Measurements from ENCODE around the gene CDCA3. TPM values are rescaled to one million over a fixed set of nuclear protein-coding genes. Genes with fewer than 3 reads are reported as not detected.

The CDCA3 gene
- total and polyA plus RNA-seq, 2 of the 13 experiments (the other 11 are each of a cell fraction or from before 2014, with no cell fraction given), result 32.7 to 56.5 TPM

GRCh38 chr12:6899837-6900519 is 48.9 kb upstream of the CDCA3 start (continued):
- no peak for TF ChIP-seq AKNA (CRISPR knock-in tag; IDR thresholded peaks at IDR 0.05; ENCODE audit: borderline replicate concordance)
- no peak for TF ChIP-seq BORCS8-MEF2B (CRISPR knock-in tag; IDR thresholded peaks at IDR 0.05)
- TF ChIP-seq, protein P1, sequence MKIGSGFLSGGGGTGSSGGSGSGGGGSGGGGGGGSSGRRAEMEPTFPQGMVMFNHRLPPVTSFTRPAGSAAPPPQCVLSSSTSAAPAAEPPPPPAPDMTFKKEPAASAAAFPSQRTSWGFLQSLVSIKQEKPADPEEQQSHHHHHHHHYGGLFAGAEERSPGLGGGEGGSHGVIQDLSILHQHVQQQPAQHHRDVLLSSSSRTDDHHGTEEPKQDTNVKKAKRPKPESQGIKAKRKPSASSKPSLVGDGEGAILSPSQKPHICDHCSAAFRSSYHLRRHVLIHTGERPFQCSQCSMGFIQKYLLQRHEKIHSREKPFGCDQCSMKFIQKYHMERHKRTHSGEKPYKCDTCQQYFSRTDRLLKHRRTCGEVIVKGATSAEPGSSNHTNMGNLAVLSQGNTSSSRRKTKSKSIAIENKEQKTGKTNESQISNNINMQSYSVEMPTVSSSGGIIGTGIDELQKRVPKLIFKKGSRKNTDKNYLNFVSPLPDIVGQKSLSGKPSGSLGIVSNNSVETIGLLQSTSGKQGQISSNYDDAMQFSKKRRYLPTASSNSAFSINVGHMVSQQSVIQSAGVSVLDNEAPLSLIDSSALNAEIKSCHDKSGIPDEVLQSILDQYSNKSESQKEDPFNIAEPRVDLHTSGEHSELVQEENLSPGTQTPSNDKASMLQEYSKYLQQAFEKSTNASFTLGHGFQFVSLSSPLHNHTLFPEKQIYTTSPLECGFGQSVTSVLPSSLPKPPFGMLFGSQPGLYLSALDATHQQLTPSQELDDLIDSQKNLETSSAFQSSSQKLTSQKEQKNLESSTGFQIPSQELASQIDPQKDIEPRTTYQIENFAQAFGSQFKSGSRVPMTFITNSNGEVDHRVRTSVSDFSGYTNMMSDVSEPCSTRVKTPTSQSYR (CRISPR knock-in tag; IDR thresholded peaks at IDR 0.05; ENCODE audit: borderline replicate concordance), result no peak
- TF ChIP-seq ZNF841 (CRISPR knock-in tag; IDR thresholded peaks at IDR 0.05; ENCODE audit: borderline replicate concordance), result no peak
- TF ChIP-seq RXRA (CRISPR knock-in tag; IDR thresholded peaks at IDR 0.05), result no peak
- no peak for TF ChIP-seq ZNF773 (CRISPR knock-in tag; IDR thresholded peaks at IDR 0.05; ENCODE audit: borderline replicate concordance)
- no peak for TF ChIP-seq RBFOX2 (IDR thresholded peaks at IDR 0.05; ENCODE audit: low read depth, low read length)
- TF ChIP-seq MXI1 (IDR thresholded peaks at IDR 0.05; ENCODE audit: borderline replicate concordance, low read depth, low read length), result peak; percentile 87; the same call in 2 of the 3 replicates
- TF ChIP-seq, protein P2, sequence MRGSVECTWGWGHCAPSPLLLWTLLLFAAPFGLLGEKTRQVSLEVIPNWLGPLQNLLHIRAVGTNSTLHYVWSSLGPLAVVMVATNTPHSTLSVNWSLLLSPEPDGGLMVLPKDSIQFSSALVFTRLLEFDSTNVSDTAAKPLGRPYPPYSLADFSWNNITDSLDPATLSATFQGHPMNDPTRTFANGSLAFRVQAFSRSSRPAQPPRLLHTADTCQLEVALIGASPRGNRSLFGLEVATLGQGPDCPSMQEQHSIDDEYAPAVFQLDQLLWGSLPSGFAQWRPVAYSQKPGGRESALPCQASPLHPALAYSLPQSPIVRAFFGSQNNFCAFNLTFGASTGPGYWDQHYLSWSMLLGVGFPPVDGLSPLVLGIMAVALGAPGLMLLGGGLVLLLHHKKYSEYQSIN (CRISPR knock-in tag; IDR thresholded peaks at IDR 0.05; ENCODE audit: borderline replicate concordance), result no peak
- peak; percentile 91; the same call in 1 of the 2 replicates for TF ChIP-seq U2AF2 (IDR thresholded peaks at IDR 0.05; ENCODE audit: low read depth, low read length)
- no peak for TF ChIP-seq TRIM22 (IDR thresholded peaks at IDR 0.05)
- 0 out of 2 replicates have a peak, but pooled peaks have one; percentile 33 for TF ChIP-seq ELF3 (CRISPR knock-in tag; IDR thresholded peaks at IDR 0.05)
- TF ChIP-seq SOX6 (IDR thresholded peaks at IDR 0.05), result no peak
- peak; percentile 20; the same call in 1 of the 2 replicates for TF ChIP-seq SOX6 (CRISPR knock-in tag; IDR thresholded peaks at IDR 0.05)
- peak; percentile 90 for TF ChIP-seq RFX3 (CRISPR knock-in tag; IDR thresholded peaks at IDR 0.05)
- TF ChIP-seq ZBTB20 (CRISPR knock-in tag; IDR thresholded peaks at IDR 0.05; ENCODE audit: borderline replicate concordance, low read depth), result no peak
- TF ChIP-seq, protein P3, sequence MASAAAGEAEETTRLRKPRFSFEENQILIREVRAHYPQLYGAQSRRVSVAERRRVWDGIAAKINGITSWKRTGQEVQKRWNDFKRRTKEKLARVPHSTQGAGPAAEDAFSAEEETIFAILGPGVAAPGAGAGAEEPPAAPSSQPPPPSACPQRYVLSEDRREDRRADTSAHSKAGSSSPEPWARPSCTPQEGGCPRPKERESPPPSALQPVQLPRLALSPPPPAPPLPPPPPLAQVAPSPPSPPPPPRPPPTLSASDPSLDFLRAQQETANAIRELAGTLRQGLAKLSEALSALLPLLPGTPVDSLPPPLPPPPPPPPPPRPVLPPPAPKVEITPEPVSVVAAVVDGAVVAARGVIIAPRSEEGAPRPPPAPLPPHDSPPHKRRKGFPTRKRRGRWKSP (CRISPR knock-in tag; IDR thresholded peaks at IDR 0.05), result 0 out of 2 replicates have a peak, but pooled peaks have one; percentile 26
- no peak for TF ChIP-seq SNAPC2 (CRISPR knock-in tag; IDR thresholded peaks at IDR 0.05)

Measured in HepG2 (cell line).